Measurements from ENCODE around the gene KIAA0319L.

The KIAA0319L gene

GRCh38 chr1:35559317-35559944 is 2.2 kb upstream of the KIAA0319L start:
- TF ChIP-seq CTCF (IDR thresholded peaks at IDR 0.05; ENCODE audit: extremely low read depth, insufficient read depth, missing control alignments), result no peak
- peak; percentile 11 for DNase-seq (ENCODE audit: low spot score)
- in situ Hi-C loops (cut with MboI; ENCODE audit: low pct_unique_long_range_greater_than_20kb, low sequenced_read_pairs, unreplicated experiment), result no loop called here

DNA sequence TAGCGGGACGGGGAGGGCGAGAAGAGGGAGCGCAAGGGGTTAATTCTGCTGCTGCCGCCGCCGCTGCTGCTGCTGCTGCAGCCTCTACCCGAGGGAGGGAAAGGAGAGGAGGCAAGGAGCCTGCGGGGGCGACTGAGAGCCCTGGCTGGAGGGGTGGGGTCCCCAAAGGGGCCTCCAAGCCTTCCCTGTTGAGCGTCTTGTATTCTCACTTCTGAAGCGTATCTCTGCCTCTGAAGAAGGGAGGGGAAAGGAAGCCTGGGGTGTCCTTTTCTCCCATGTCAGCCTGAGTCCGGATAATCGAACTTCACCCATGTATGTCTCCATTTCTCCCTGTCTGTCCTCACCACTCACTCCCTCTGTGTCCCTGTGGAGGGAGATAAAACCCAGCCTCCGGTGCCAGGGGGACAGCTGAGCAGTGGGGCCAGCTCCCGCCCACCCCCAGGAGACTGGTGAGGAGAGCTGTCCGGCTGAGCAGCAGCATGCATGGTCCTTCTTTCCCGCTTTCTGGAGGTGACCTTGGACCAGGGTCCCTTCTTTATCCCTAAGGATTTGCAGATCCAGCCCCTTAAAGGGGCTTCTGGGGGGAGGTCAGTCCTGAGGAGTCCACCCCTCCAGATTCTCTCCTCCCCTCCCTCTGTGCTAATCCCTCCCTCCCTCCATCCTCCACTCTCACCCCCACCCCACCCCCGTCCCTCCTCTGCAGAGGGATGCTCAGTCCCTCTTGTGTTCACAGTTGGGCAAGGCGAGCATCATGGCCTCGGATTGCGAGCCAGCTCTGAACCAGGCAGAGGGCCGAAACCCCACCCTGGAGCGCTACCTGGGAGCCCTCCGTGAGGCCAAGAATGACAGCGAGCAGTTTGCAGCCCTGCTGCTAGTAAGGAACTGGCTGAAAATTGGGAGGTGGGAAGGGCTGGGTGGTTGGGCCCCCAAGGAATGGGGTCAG is 1.4 kb upstream of the KIAA0319L start:
- in situ Hi-C loops (cut with MboI; ENCODE audit: low pct_unique_long_range_greater_than_20kb, low sequenced_read_pairs, unreplicated experiment), result no loop called here
- TF ChIP-seq CTCF (IDR thresholded peaks at IDR 0.05; ENCODE audit: extremely low read depth, insufficient read depth, missing control alignments), result no peak
- DNase-seq (ENCODE audit: low spot score), result peak; percentile 27

GRCh38 chr1:35557611-35558373 is 589 bp upstream of the KIAA0319L start, which contains the start of gene NCDN:
NCDN (plus strand) TSS chr1:35557799; CDS start chr1:35558191, 392 bp downstream.
- DNase-seq (ENCODE audit: low spot score), result peak; percentile 96
- in situ Hi-C loops (cut with MboI; ENCODE audit: low pct_unique_long_range_greater_than_20kb, low sequenced_read_pairs, unreplicated experiment), result no loop called here
- TF ChIP-seq CTCF (IDR thresholded peaks at IDR 0.05; ENCODE audit: extremely low read depth, insufficient read depth, missing control alignments), result no peak

DNA sequence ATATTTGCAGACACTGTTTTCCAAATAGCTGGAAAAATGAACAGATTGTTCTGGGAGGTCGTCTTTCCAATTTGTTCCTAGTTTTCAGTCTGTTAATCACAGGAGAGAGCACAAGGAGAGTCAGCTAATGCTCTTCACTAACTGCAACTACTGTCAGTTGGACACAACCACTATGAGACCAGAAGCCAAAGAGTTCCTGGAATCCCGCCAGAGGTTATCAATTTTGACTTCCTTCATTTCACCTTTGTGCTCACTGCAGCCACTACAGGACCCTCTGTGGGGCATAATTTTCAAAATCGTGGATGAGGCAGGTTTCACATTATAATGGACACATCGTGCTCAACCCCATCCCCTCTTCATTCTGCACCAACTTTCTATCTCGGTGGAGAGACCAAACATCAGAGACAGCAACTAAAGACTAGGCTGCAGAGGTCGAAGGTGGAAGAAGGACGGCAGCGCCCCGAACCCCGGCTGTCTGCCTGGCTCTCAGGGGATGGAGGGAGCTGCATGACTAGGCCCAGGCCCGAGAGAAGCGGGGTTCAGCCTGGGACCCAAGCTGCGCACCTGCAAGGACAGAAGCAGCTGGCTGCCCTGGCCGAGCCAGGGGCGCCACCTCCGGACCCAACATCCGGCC is 602 bp downstream of the KIAA0319L start:
- DNase-seq (ENCODE audit: low spot score), result no peak
- in situ Hi-C loops (cut with MboI; ENCODE audit: low pct_unique_long_range_greater_than_20kb, low sequenced_read_pairs, unreplicated experiment), result no loop called here
- TF ChIP-seq CTCF (IDR thresholded peaks at IDR 0.05; ENCODE audit: extremely low read depth, insufficient read depth, missing control alignments), result no peak

GRCh38 chr1:35555601-35556477 is 1.4 kb downstream of the KIAA0319L start:
- DNase-seq (ENCODE audit: low spot score), result no peak
- TF ChIP-seq CTCF (IDR thresholded peaks at IDR 0.05; ENCODE audit: extremely low read depth, insufficient read depth, missing control alignments), result no peak
- in situ Hi-C loops (cut with MboI; ENCODE audit: low pct_unique_long_range_greater_than_20kb, low sequenced_read_pairs, unreplicated experiment), result no loop called here

All from GM13977 (cell line).